A549 (cell line): ENCODE data around the gene NFATC3. TPM values are rescaled to one million over a fixed set of nuclear protein-coding genes. Genes with fewer than 3 reads are reported as not detected.

ENCODE experiments used
- ATAC-seq, 2 experiments: fragments of 200-7000 bp in 1 of 2; fragments of >200 bp in 1 of 2; cut with Nextera tagmentation in 1 of 2; cut with Tn5 transposase in 1 of 2; 3 replicates each; pipeline versions ENCODE4 v1.8.0 to v1.9.1; 2018 to 2020; ENCODE audit warnings: mild to moderate bottlenecking in 1 of 2, moderate library complexity in 1 of 2
- CTCF ChIA-PET: fragments of 300-600 bp; sonication (Branson Sonifier 250); formaldehyde crosslinking; extraction: SDS; loops from one replicate; lab custom pipeline; 2021; ENCODE audit warnings: antibody characterized with exemption, inconsistent platforms; lab: Yijun Ruan, JAX
- POLR2A ChIA-PET: fragments of 350-600 bp; formaldehyde crosslinking; extraction: SDS; loops from one replicate; lab custom pipeline; 2021; ENCODE audit warnings: antibody characterized with exemption, inconsistent platforms; lab: Yijun Ruan, JAX
- DNase-seq, 2 experiments: peaks; one replicate each; pipeline versions ENCODE4 v3.0.0 to v3.0.0-alpha.2; 2011 to 2016; ENCODE audit warnings: low read depth in 1 of 2, low spot score in 1 of 2
- FAIRE-seq: peaks from 2 replicates; lab custom pipeline; 2011; peaks lifted over from hg19 to GRCh38; lab: Jason Lieb, UNC
- H3K27ac ChIP-seq, 2 experiments: fragments of >200 bp; sonication (Bioruptor Twin); formaldehyde crosslinking; 3 replicates each; pipeline ENCODE4 v1.5.1; 2016 to 2017
- H3K4me1 ChIP-seq: fragments of >200 bp; sonication (Bioruptor Twin); formaldehyde crosslinking; 3 replicates; pipeline ENCODE4 v1.6.1; 2016
- H3K4me2 ChIP-seq: fragments of >200 bp; sonication (Bioruptor Twin); formaldehyde crosslinking; 3 replicates; pipeline ENCODE4 v1.6.1; 2016
- H3K4me3 ChIP-seq: fragments of >200 bp; sonication (Bioruptor Twin); formaldehyde crosslinking; 3 replicates; pipeline ENCODE4 v1.5.1; 2016
- H3K9me3 ChIP-seq: fragments of >200 bp; sonication (Bioruptor Twin); formaldehyde crosslinking; 3 replicates; pipeline ENCODE4 v1.6.1; 2016
- ATOH8 ChIP-seq: fragments of 250-450 bp; sonication (Bioruptor Pico); IDR thresholded peaks from 2 replicates; pipeline ENCODE4 v1.5.0; 2020; ENCODE audit warnings: low read depth, mild to moderate bottlenecking, moderate library complexity
- BHLHE40 ChIP-seq: IDR thresholded peaks from 2 replicates; pipeline ENCODE4 v1.6.1; 2012; ENCODE audit warnings: low read depth, low read length, inconsistent platforms
- CBX2 ChIP-seq: fragments of 200-600 bp; sonication (generic); IDR thresholded peaks from 2 replicates; pipeline ENCODE4 v1.6.1; 2016; ENCODE audit warnings: low read depth, mild to moderate bottlenecking, borderline replicate concordance
- CEBPB ChIP-seq, 2 experiments: fragments of >200 bp in 1 of 2; sonication (Bioruptor Twin) in 1 of 2; formaldehyde crosslinking in 1 of 2; IDR thresholded peaks; 2 replicates each; pipeline ENCODE4 v1.6.1; 2012 to 2016
- EHMT2 ChIP-seq: fragments of 200-600 bp; sonication (generic); IDR thresholded peaks from 2 replicates; pipeline ENCODE4 v1.6.1; 2016; ENCODE audit warnings: antibody characterized with exemption, low read depth, mild to moderate bottlenecking, moderate library complexity
- FOSL2 ChIP-seq, 2 experiments: fragments of 450-650 bp in 1 of 2; fragments of >200 bp in 1 of 2; sonication (Bioruptor Twin) in 1 of 2; formaldehyde crosslinking; IDR thresholded peaks; 2 replicates each; pipeline versions ENCODE4 v1.5.0 to v1.6.1; 2016 to 2020; ENCODE audit warnings: mild to moderate bottlenecking in 1 of 2, moderate library complexity in 1 of 2
- FOXS1 ChIP-seq: fragments of 250-450 bp; sonication (Bioruptor Pico); IDR thresholded peaks from 2 replicates; pipeline ENCODE4 v1.5.0; 2020; ENCODE audit warnings: mild to moderate bottlenecking, moderate library complexity
- GATA3 ChIP-seq: IDR thresholded peaks from 2 replicates; pipeline ENCODE4 v1.6.1; 2012; ENCODE audit warnings: borderline replicate concordance
- HDAC2 ChIP-seq: fragments of 200-600 bp; sonication (generic); IDR thresholded peaks from 2 replicates; pipeline ENCODE4 v1.6.1; 2016
- HOXB13 ChIP-seq: fragments of 250-450 bp; sonication (Bioruptor Pico); IDR thresholded peaks from 2 replicates; pipeline ENCODE4 v1.5.0; 2020; ENCODE audit warnings: low read depth, mild to moderate bottlenecking, moderate library complexity
- JUN ChIP-seq, 2 experiments: fragments of >200 bp; sonication (Bioruptor Twin); formaldehyde crosslinking; IDR thresholded peaks; 2 replicates in 1 of 2; 3 replicates in 1 of 2; pipeline ENCODE4 v1.6.1; 2016 to 2017
- KDM1A ChIP-seq: fragments of 200-600 bp; sonication (generic); IDR thresholded peaks from 2 replicates; pipeline ENCODE4 v1.6.1; 2016; ENCODE audit warnings: low read depth, mild to moderate bottlenecking
- MAX ChIP-seq: IDR thresholded peaks from 2 replicates; pipeline ENCODE4 v1.6.1; 2012
- MAZ ChIP-seq: fragments of 150-350 bp; IDR thresholded peaks from 2 replicates; pipeline ENCODE4 v1.6.1; 2014; ENCODE audit warnings: antibody characterized with exemption, low read depth, low read length, borderline replicate concordance
- NFE2L2 ChIP-seq: fragments of 150-350 bp; conservative IDR thresholded peaks from 2 replicates; pipeline ENCODE4 v1.6.1; 2014; ENCODE audit warnings: low read length
- POLR2AphosphoS2 ChIP-seq: conservative IDR thresholded peaks from 2 replicates; pipeline ENCODE4 v1.6.1; 2012; ENCODE audit warnings: low read length, improper control_type of control experiment, inconsistent platforms
- RAD21 ChIP-seq, 2 experiments: fragments of >200 bp in 1 of 2; sonication (Bioruptor Twin) in 1 of 2; formaldehyde crosslinking in 1 of 2; IDR thresholded peaks in 1 of 2; conservative IDR thresholded peaks in 1 of 2; 2 replicates in 1 of 2; 3 replicates in 1 of 2; pipeline ENCODE4 v1.6.1; 2012 to 2018; ENCODE audit warnings: inconsistent platforms in 1 of 2
- RCOR1 ChIP-seq: fragments of 150-350 bp; IDR thresholded peaks from 2 replicates; pipeline ENCODE4 v1.6.1; 2014; ENCODE audit warnings: antibody characterized with exemption, low read length, low read depth
- RFX5 ChIP-seq: fragments of 450-650 bp; IDR thresholded peaks from 2 replicates; pipeline ENCODE4 v1.7.1; 2014; ENCODE audit warnings: antibody characterized with exemption, mild to moderate bottlenecking, moderate library complexity
- TFCP2L1 ChIP-seq: fragments of 250-450 bp; sonication (Bioruptor Pico); IDR thresholded peaks from 2 replicates; pipeline ENCODE4 v1.5.0; 2021; ENCODE audit warnings: mild to moderate bottlenecking
- TP53 ChIP-seq: fragments of 250-450 bp; sonication (Bioruptor Pico); IDR thresholded peaks from 2 replicates; pipeline ENCODE4 v1.5.0; 2021; ENCODE audit warnings: mild to moderate bottlenecking, moderate library complexity
- ZFP36 ChIP-seq: fragments of 450-650 bp; IDR thresholded peaks from 2 replicates; pipeline ENCODE4 v1.6.1; 2014; ENCODE audit warnings: borderline replicate concordance; ENCODE audit not compliant: partially characterized antibody
- ZNF302 ChIP-seq: fragments of 250-450 bp; sonication (Bioruptor Pico); IDR thresholded peaks from 2 replicates; pipeline ENCODE4 v1.9.0; 2021; ENCODE audit warnings: inconsistent platforms, mild to moderate bottlenecking, moderate library complexity
- ZSCAN20 ChIP-seq: fragments of 250-450 bp; sonication (Bioruptor Pico); IDR thresholded peaks from 2 replicates; pipeline ENCODE4 v1.8.0; 2022; ENCODE audit warnings: mild to moderate bottlenecking, moderate library complexity
- WGBS: methylation state at CpG from one replicate; pipeline ENCODE4 v1.1.6; 2017; ENCODE audit errors: missing lambda C conversion rate; 5-methylcytosine and 5-hydroxymethylcytosine counted together
- polyA plus RNA-seq, 4 experiments: library from polyadenylated mRNA; depleted of rRNA in 3 of 4; stranded (reverse); fragments of >200 nt; fragmentation: RNase III in 1 of 4; extraction: RNeasy Plus Mini Kit Qiagen cat#74134 plus additional on column Dnase treatment in 1 of 4; gene quantifications; 2 replicates in 3 of 4; 3 replicates in 1 of 4; pipeline ENCODE4 v1.2.3, GENCODE V29; 2011 to 2017
- TF ChIP-seq, protein P1 (sequence below): fragments of >200 bp; sonication (Bioruptor Twin); formaldehyde crosslinking; IDR thresholded peaks from 2 replicates; pipeline ENCODE4 v1.6.1; 2016

NFATC3 gene
- polyA plus RNA-seq, 2 of the 4 experiments (the other 2 are of a cell fraction), result 13.3 to 23.9 TPM

DNA sequence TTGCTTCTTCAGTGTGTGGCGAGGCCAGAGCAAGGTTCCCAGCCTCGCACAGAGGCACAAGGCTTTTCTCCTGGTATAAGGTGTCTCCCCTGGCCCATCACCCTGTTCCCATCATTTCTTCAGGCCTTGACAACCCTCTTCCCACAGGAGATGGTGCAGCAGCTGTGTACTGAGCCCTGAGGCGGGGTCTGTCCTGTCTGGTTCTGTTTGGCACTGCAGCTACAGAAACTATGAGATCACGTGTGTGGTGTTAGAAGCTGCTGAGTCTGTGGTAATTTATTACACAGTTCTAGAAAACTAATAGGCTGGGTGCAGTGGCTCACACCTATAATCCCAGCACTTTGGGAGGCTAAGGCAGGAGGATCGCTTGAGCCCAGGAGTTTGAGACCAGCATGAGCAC lies 167.2 kb downstream of the NFATC3 start:
- no peak overlapping the region for H3K27ac ChIP-seq
- H3K4me3 ChIP-seq, result no peak overlapping the region
- H3K4me2 ChIP-seq, result no peak overlapping the region
- H3K4me1 ChIP-seq, result peaks cover 3% of the 10 kb centered on the region
- no peak for DNase-seq
- WGBS, result 78% methylated on average over 5 of the region's 5 CpGs
- FAIRE-seq, result no peak
- H3K9me3 ChIP-seq, result no peaks in the 10 kb centered on the region
- ATAC-seq, result no peak
- no peak for TF ChIP-seq HDAC2
- no peak for TF ChIP-seq GATA3
- TF ChIP-seq ZFP36, result no peak
- TF ChIP-seq, protein P1, sequence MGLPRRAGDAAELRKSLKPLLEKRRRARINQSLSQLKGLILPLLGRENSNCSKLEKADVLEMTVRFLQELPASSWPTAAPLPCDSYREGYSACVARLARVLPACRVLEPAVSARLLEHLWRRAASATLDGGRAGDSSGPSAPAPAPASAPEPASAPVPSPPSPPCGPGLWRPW, result no peak
- no peak for TF ChIP-seq CEBPB (IDR thresholded peaks at IDR 0.05)
- no peak for TF ChIP-seq FOXS1 (CRISPR knock-in tag)
- TF ChIP-seq JUN (IDR thresholded peaks at IDR 0.05), result no peak
- TF ChIP-seq, all 56 proteins: peak for 0
- POLR2A ChIA-PET, result interaction anchor here (1.1 to 1.4 kb wide), 2 partner anchors 11 to 15 kb away, joined by 3 to 4 read pairs; no protein-coding TSS in a partner anchor
- CTCF ChIA-PET, result interaction anchor here (0.6 to 9.0 kb wide), 5 partner anchors 9 to 76 kb away, joined by 3 to 124 read pairs (median 7); partner anchors contain the start of gene SLC7A6

GRCh38 chr16:68253721-68254120 lies 168.6 kb downstream of the NFATC3 start:
- H3K4me1 ChIP-seq, result peaks cover 16% of the 10 kb centered on the region
- no peak overlapping the region for H3K4me2 ChIP-seq
- no peak for ATAC-seq
- no peak overlapping the region for H3K4me3 ChIP-seq
- no peak overlapping the region for H3K27ac ChIP-seq
- POLR2A ChIA-PET, result interaction anchor here (0.6 to 1.5 kb wide), 2 partner anchors 10 to 57 kb away, joined by 3 to 5 read pairs; partner anchors contain the start of genes PRMT7, SLC7A6 and SLC7A6OS
- 96% methylated on average over 4 of the region's 4 CpGs for whole genome bisulfite sequencing
- H3K9me3 ChIP-seq, result no peaks in the 10 kb centered on the region
- TF ChIP-seq RFX5 (no peak), ZSCAN20 (no peak), NFE2L2 (no peak), TP53 (CRISPR knock-in tag) (no peak), BHLHE40 (no peak), ATOH8 (CRISPR knock-in tag) (no peak), RAD21 (conservative IDR thresholded peaks at IDR 0.05 in 1 of 2, IDR thresholded peaks at IDR 0.05 in 1 of 2) (no peak), MAX (no peak), CBX2 (no peak), TFCP2L1 (no peak), KDM1A (no peak), HOXB13 (CRISPR knock-in tag) (no peak), RCOR1 (no peak), FOSL2 (IDR thresholded peaks at IDR 0.05) (no peak), FOSL2 (CRISPR knock-in tag; IDR thresholded peaks at IDR 0.05) (no peak), MAZ (no peak), ZNF302 (CRISPR knock-in tag) (no peak)
- DNase-seq, result no peak
- FAIRE-seq, result no peak
- CTCF ChIA-PET, result interaction anchor here (1.0 to 9.0 kb wide), 3 partner anchors 8 to 75 kb away, joined by 5 to 124 read pairs (median 7); partner anchors contain the start of gene SLC7A6

GRCh38 chr16:68255712-68256111 lies 170.5 kb downstream of the NFATC3 start:
- no peak overlapping the region for H3K27ac ChIP-seq
- FAIRE-seq (no peak), DNase-seq (no peak), ATAC-seq (no peak)
- ChIA-PET POLR2A (no interaction called here), CTCF (interaction anchor here (0.7 to 9.0 kb wide), 7 partner anchors 6 to 100 kb away, joined by 3 to 124 read pairs (median 4); partner anchors contain the start of genes PLA2G15, PRMT7, SLC7A6 and SLC7A6OS)
- peaks cover 18% of the 10 kb centered on the region for H3K4me1 ChIP-seq
- no peaks in the 10 kb centered on the region for H3K9me3 ChIP-seq
- TF ChIP-seq POLR2AphosphoS2 (no peak), EHMT2 (no peak)
- WGBS, result 94% methylated on average over 9 of the region's 18 CpGs
- H3K4me3 ChIP-seq, result no peak overlapping the region
- no peak overlapping the region for H3K4me2 ChIP-seq
